Activated B cell treated with CpG ODN at 0.5 μM for 24 hours (primary cell): ENCODE measurements around the gene ACSS1. TPM values are rescaled to one million over a fixed set of nuclear protein-coding genes. Genes with fewer than 3 reads are reported as not detected.

Experiments used
- ATAC-seq: fragments of 200-7000 bp; cut with Tn5 transposase; one replicate; pipeline ENCODE4 v1.10.0; 2021; ENCODE audit warnings: low read depth, mild to moderate bottlenecking, moderate library complexity
- CTCF ChIA-PET: fragments of 350-600 bp; sonication (Branson Sonifier 250); formaldehyde crosslinking; loops from one replicate; lab custom pipeline; 2021; ENCODE audit warnings: antibody characterized with exemption; lab: Charles Lee
- POLR2A ChIA-PET: fragments of 350-600 bp; sonication (Branson Sonifier 250); formaldehyde crosslinking; loops from one replicate; lab custom pipeline; 2021; ENCODE audit warnings: antibody characterized with exemption; lab: Charles Lee
- DNase-seq: peaks from one replicate; pipeline ENCODE4 v3.0.0; 2022
- H3K27ac Mint-ChIP-seq: one replicate; pipeline ENCODE4 v1.8.0; 2020; ENCODE audit warnings: mixed read lengths
- H3K27me3 Mint-ChIP-seq: one replicate; pipeline ENCODE4 v1.8.0; 2021; ENCODE audit warnings: mixed read lengths
- H3K36me3 Mint-ChIP-seq: one replicate; pipeline ENCODE4 v1.8.0; 2021; ENCODE audit warnings: low read depth, mixed read lengths
- H3K4me1 Mint-ChIP-seq: one replicate; pipeline ENCODE4 v1.8.0; 2021; ENCODE audit warnings: mixed read lengths
- H3K4me3 Mint-ChIP-seq: one replicate; pipeline ENCODE4 v1.8.0; 2020; ENCODE audit warnings: mild to moderate bottlenecking, mixed read lengths
- H3K9me3 Mint-ChIP-seq: one replicate; pipeline ENCODE4 v1.8.0; 2020; ENCODE audit warnings: mixed read lengths
- CTCF ChIP-seq: fragments of 200-600 bp; IDR thresholded peaks from one replicate; pipeline ENCODE4 v1.8.0; 2022; ENCODE audit warnings: antibody characterized with exemption, mild to moderate bottlenecking
- intact Hi-C: fragments of 100-400 bp; cut with micrococcal nuclease; formaldehyde crosslinking; loops from one replicate; pipeline ENCODE4 v1.15.1; 2024
- total RNA-seq: library from RNA; stranded (reverse); gene quantifications from 2 replicates; pipeline ENCODE4 v1.2.3, GENCODE V29; 2022

The ACSS1 gene
- total RNA-seq, 1 donor from 2014 or later: 34.4 TPM

GRCh38 chr20:25016471-25016870 is 41.5 kb downstream of the ACSS1 start:
- H3K27me3 Mint-ChIP-seq: no peaks in the 10 kb centered on the region
- ATAC-seq: no peak
- H3K27ac Mint-ChIP-seq: no peak overlapping the region
- H3K4me3 Mint-ChIP-seq: no peak overlapping the region
- peaks cover 93% of the 10 kb centered on the region for H3K36me3 Mint-ChIP-seq
- peaks cover 10% of the 10 kb centered on the region for H3K4me1 Mint-ChIP-seq
- no peak for DNase-seq
- CTCF ChIA-PET: no interaction called here
- POLR2A ChIA-PET: no interaction called here
- TF ChIP-seq CTCF: no peak
- H3K9me3 Mint-ChIP-seq: no peaks in the 10 kb centered on the region
- intact Hi-C loops: no loop called here

DNA sequence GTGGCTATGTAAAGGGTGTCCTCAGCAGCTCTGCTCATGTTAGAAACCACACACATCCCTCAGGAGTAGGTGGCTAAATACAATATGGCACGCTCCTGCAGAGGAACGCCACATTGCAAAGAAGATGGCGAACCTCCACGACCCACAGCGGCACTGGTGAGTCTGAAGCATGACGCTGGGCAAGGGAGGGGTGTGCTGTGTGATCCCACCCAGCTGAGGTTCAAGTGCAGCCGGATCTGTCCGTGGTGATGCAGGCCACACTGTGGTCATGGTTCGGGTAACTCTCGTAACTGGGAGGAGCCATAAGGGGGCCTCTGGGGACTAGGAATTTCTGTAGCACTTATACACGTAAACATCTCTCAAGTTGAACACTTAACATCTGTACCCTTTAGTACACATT is 42.0 kb downstream of the ACSS1 start:
- TF ChIP-seq CTCF: no peak
- Mint-ChIP-seq H3K4me3 (no peak overlapping the region), H3K4me1 (peaks cover 10% of the 10 kb centered on the region), H3K27me3 (no peaks in the 10 kb centered on the region), H3K36me3 (peaks cover 92% of the 10 kb centered on the region), H3K9me3 (no peaks in the 10 kb centered on the region), H3K27ac (no peak overlapping the region)
- POLR2A ChIA-PET: no interaction called here
- CTCF ChIA-PET: no interaction called here
- intact Hi-C loops: no loop called here
- peak; percentile 25 for ATAC-seq
- DNase-seq: no peak

GRCh38 chr20:25014816-25015215 is 43.1 kb downstream of the ACSS1 start:
- DNase-seq: no peak
- Mint-ChIP-seq H3K9me3 (no peaks in the 10 kb centered on the region), H3K4me3 (no peak overlapping the region), H3K27me3 (no peaks in the 10 kb centered on the region), H3K4me1 (peaks cover 10% of the 10 kb centered on the region), H3K36me3 (peaks cover 92% of the 10 kb centered on the region), H3K27ac (no peak overlapping the region)
- intact Hi-C loops: no loop called here
- ChIA-PET CTCF (no interaction called here), POLR2A (no interaction called here)
- TF ChIP-seq CTCF: no peak
- no peak for ATAC-seq

GRCh38 chr20:25013478-25014380 is 44.2 kb downstream of the ACSS1 start:
- Mint-ChIP-seq H3K4me1 (peaks cover 10% of the 10 kb centered on the region), H3K4me3 (no peak overlapping the region), H3K27me3 (no peaks in the 10 kb centered on the region), H3K9me3 (no peaks in the 10 kb centered on the region), H3K27ac (no peak overlapping the region), H3K36me3 (peaks cover 95% of the 10 kb centered on the region)
- intact Hi-C loops: no loop called here
- ATAC-seq (no peak), DNase-seq (no peak)
- no peak for TF ChIP-seq CTCF
- ChIA-PET CTCF (no interaction called here), POLR2A (no interaction called here)

GRCh38 chr20:25012616-25013189 is 45.2 kb downstream of the ACSS1 start:
- no peak for DNase-seq
- TF ChIP-seq CTCF: no peak
- intact Hi-C loops: no loop called here
- Mint-ChIP-seq H3K4me3 (no peak overlapping the region), H3K9me3 (no peaks in the 10 kb centered on the region), H3K27ac (no peak overlapping the region), H3K4me1 (peaks cover 10% of the 10 kb centered on the region), H3K27me3 (no peaks in the 10 kb centered on the region), H3K36me3 (peaks cover 95% of the 10 kb centered on the region)
- CTCF ChIA-PET: no interaction called here
- POLR2A ChIA-PET: no interaction called here
- ATAC-seq: no peak
